HepG2 (cell line): ENCODE measurements around the gene HRH2. TPM values are rescaled to one million over a fixed set of nuclear protein-coding genes. Genes with fewer than 3 reads are reported as not detected.
A peak's percentile ranks its signal among the peaks of the same experiment; 100 is the strongest.

Experiments used
- ATAC-seq: fragments of 200-7000 bp; cut with Tn5 transposase; 3 replicates; pipeline ENCODE4 v1.9.1; 2020; ENCODE audit warnings: mild to moderate bottlenecking, moderate library complexity
- BruUV-seq: library from RNA; stranded (reverse); fragments of 400-500 nt; replicated peaks from 2 replicates; lab custom pipeline; 2021; lab: Mats Ljungman, UMichigan
- CTCF ChIA-PET: fragments of 300-600 bp; formaldehyde crosslinking; extraction: SDS; loops from one replicate; lab custom pipeline; 2021; ENCODE audit warnings: low total read pairs, inconsistent platforms, low intra/inter-chr PET ratio; lab: Yijun Ruan, JAX
- POLR2A ChIA-PET: fragments of 350-600 bp; sonication (Branson Sonifier 250); formaldehyde crosslinking; loops from one replicate; lab custom pipeline; 2020; ENCODE audit warnings: antibody characterized with exemption, inconsistent platforms; lab: Yijun Ruan, JAX
- DNase-seq: peaks from one replicate; pipeline ENCODE4 v3.0.0-alpha.2; 2015; ENCODE audit warnings: low spot score
- FAIRE-seq: peaks from 3 replicates; lab custom pipeline; 2011; peaks lifted over from hg19 to GRCh38; lab: Jason Lieb, UNC
- H2AFZ ChIP-seq: one replicate; pipeline ENCODE4 v1.6.1; 2011; ENCODE audit warnings: low read length, inconsistent platforms
- H3K27ac ChIP-seq: fragments of 300-600 bp; 3 replicates; pipeline ENCODE4 v1.8.0; 2011; ENCODE audit warnings: mixed run types, mild to moderate bottlenecking, mixed read lengths, low read length, inconsistent platforms; ENCODE audit not compliant: insufficient read depth; ENCODE audit errors: extremely low read length
- H3K27me3 ChIP-seq, 2 experiments: fragments of 200-600 bp in 1 of 2; 2 replicates in 1 of 2; 3 replicates in 1 of 2; pipeline versions ENCODE4 v1.6.0 to v1.8.0; 2011; ENCODE audit warnings: low read length in 2 of 2, mild to moderate bottlenecking in 2 of 2, moderate library complexity in 2 of 2, inconsistent platforms in 1 of 2; ENCODE audit not compliant: insufficient read depth in 2 of 2, control insufficient read depth in 1 of 2
- H3K36me3 ChIP-seq, 2 experiments: fragments of 200-600 bp in 1 of 2; replicated peaks in 1 of 2; 2 replicates in 1 of 2; 3 replicates in 1 of 2; pipeline versions ENCODE4 v1.5.1 to v1.8.0; 2011; ENCODE audit warnings: low read length in 2 of 2, inconsistent platforms in 1 of 2; ENCODE audit not compliant: insufficient read depth in 2 of 2, control insufficient read depth in 1 of 2
- H3K4me1 ChIP-seq: 2 replicates; pipeline ENCODE4 v1.5.1; 2012; ENCODE audit warnings: low read length, inconsistent platforms; ENCODE audit not compliant: insufficient read depth
- H3K4me2 ChIP-seq: 2 replicates; pipeline ENCODE4 v1.6.0; 2011; ENCODE audit warnings: low read depth, low read length, inconsistent platforms
- H3K4me3 ChIP-seq, 3 experiments: fragments of 200-600 bp in 1 of 3; sonication (generic), shearing (Covaris generic) in 1 of 3; replicated peaks in 1 of 3; 2 replicates each; pipeline ENCODE4 v1.5.1; 2011 to 2016; ENCODE audit warnings: low read length in 3 of 3, inconsistent platforms in 2 of 3, low read depth in 2 of 3, mild to moderate bottlenecking in 2 of 3, control low read depth in 1 of 3, mixed read lengths in 1 of 3; ENCODE audit not compliant: insufficient read depth in 1 of 3
- H3K79me2 ChIP-seq: one replicate; pipeline ENCODE4 v1.6.1; 2011; ENCODE audit warnings: low read length, inconsistent platforms; ENCODE audit not compliant: insufficient read depth
- H3K9ac ChIP-seq: 2 replicates; pipeline ENCODE4 v1.6.0; 2011; ENCODE audit warnings: mild to moderate bottlenecking, low read depth, low read length, inconsistent platforms; ENCODE audit not compliant: insufficient read depth
- H3K9me3 ChIP-seq: 2 replicates; pipeline ENCODE4 v1.5.1; 2012; ENCODE audit warnings: mild to moderate bottlenecking, low read length
- H4K20me1 ChIP-seq: 2 replicates; pipeline ENCODE4 v1.6.0; 2011; ENCODE audit warnings: inconsistent platforms, mild to moderate bottlenecking, low read length, moderate library complexity; ENCODE audit not compliant: insufficient read depth
- ADNP ChIP-seq: sonication (generic); formaldehyde crosslinking; IDR thresholded peaks from 2 replicates; pipeline ENCODE4 v1.4.0; 2020; ENCODE audit warnings: missing genetic modification reagents
- KMT2B ChIP-seq: IDR thresholded peaks from 2 replicates; pipeline ENCODE4 v1.6.1; 2016; ENCODE audit warnings: missing genetic modification reagents, missing compliant biosample characterization
- TRIM24 ChIP-seq: sonication (generic); formaldehyde crosslinking; IDR thresholded peaks from 2 replicates; pipeline ENCODE4 v1.8.0; 2022; ENCODE audit warnings: mild to moderate bottlenecking, missing genetic modification reagents
- ZNF317 ChIP-seq: sonication (generic); formaldehyde crosslinking; IDR thresholded peaks from 2 replicates; pipeline ENCODE4 v1.5.0; 2020; ENCODE audit warnings: mild to moderate bottlenecking, missing genetic modification reagents
- ZNF496 ChIP-seq: sonication (generic); formaldehyde crosslinking; IDR thresholded peaks from 2 replicates; pipeline ENCODE4 v1.8.1; 2023; ENCODE audit warnings: mild to moderate bottlenecking, moderate library complexity, missing genetic modification reagents; ENCODE audit not compliant: insufficient replicate concordance
- ZNF552 ChIP-seq: sonication (generic); formaldehyde crosslinking; IDR thresholded peaks from 2 replicates; pipeline ENCODE4 v1.9.0; 2022; ENCODE audit warnings: missing genetic modification reagents, mild to moderate bottlenecking, borderline replicate concordance
- ZNF629 ChIP-seq: sonication (generic); formaldehyde crosslinking; conservative IDR thresholded peaks from 2 replicates; pipeline ENCODE4 v1.5.0; 2020; ENCODE audit warnings: missing genetic modification reagents
- ZNF768 ChIP-seq: sonication (generic); formaldehyde crosslinking; IDR thresholded peaks from 2 replicates; pipeline ENCODE4 v1.4.0; 2020; ENCODE audit warnings: missing genetic modification reagents
- WGBS: methylation state at CpG from one replicate; pipeline ENCODE4 v1.1.6; 2017; ENCODE audit warnings: low lambda C conversion rate; 5-methylcytosine and 5-hydroxymethylcytosine counted together
- in situ Hi-C: cut with HindIII; loops from 2 replicates; pipeline ENCODE4 v1.10.0; 2017; ENCODE audit warnings: low pct_unique_long_range_greater_than_20kb; ENCODE audit not compliant: extremely low pct_ligation_motif_present
- intact Hi-C: fragments of 100-400 bp; cut with micrococcal nuclease; formaldehyde crosslinking; loops from one replicate; pipeline ENCODE4 v1.10.0; 2022; ENCODE audit not compliant: unreplicated experiment
- polyA plus RNA-seq, 8 experiments: library from polyadenylated mRNA; depleted of rRNA in 3 of 8; stranded (reverse) in 7 of 8; unstranded in 1 of 8; fragments of >200 nt; fragmentation: Illumina TruSeq in 4 of 8; extraction: Trizol in 4 of 8; gene quantifications; 2 replicates each; pipeline versions ENCODE4 v1.2.1 to v1.2.3, GENCODE V29; 2011 to 2016; ENCODE audit warnings: low read depth in 4 of 8, missing spikeins in 1 of 8, mixed read lengths in 1 of 8; ENCODE audit not compliant: insufficient read depth in 1 of 8
- total RNA-seq, 5 experiments: library from RNA; depleted of rRNA; stranded (reverse); fragments of >200 nt; fragmentation: Illumina TruSeq; extraction: Trizol; gene quantifications; 2 replicates each; pipeline ENCODE4 v1.2.3, GENCODE V29; 2016; ENCODE audit warnings: low read depth in 1 of 5

Gene HRH2
- total and polyA plus RNA-seq, 2 of the 13 experiments (the other 11 are each of a cell fraction or from before 2014, with no cell fraction given): not detected

DNA sequence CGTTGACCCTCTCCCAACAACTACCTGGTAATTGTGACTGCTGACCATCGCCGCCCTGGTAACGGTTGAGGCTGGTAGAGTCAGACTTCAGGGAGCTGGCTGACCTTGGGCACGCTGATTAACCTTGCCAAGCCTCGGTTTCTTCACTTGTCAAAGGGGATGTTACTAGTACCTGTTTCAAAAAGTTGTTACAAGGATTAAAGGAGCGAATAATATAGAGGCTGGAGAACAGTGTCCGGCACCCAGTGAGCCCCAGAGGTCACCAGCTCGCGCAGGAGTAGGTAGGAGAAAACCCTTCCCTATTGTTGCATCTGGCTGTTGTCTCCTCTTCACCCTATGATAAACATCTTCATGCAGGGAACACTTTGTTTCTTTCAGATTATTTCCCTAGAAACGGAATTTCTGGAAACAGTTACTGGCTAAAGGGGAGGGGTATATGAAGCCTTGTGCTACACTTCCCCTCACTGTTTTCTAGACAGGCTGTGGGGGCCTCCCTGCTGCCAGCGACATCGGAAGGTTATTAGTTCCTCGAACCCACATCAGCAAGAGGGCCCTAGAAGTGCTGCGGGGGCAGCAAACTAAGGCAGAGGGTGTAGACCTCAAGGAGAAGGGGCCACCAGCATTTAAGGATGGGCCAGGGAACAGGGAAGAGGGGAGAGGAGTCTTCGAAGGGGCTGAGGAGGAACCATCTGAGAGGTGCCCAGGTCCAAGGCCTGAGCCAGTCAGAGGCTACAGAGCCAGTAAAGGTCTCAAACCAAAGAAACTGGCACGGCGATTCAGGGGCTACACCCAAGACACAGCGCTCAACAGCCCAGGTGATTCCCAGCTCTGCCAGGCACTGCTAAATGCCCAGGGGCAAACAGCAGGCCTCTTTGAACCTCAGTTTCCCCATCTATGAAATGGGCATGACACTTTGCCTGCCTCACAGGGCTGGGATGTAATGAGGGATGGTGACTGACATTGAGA, 37.6 kb downstream of the HRH2 start:
- ChIA-PET CTCF (no interaction called here), POLR2A (no interaction called here)
- Histone ChIP-seq H3K9me3 (no peaks in the 10 kb centered on the region), H3K9ac (no peak overlapping the region), H3K27me3 (0 out of 5 replicates have a peak, but pooled peaks cover 0 to 9% of the 10 kb centered on the region in 2 experiments), H3K79me2 (no peaks in the 10 kb centered on the region), H3K4me1 (peaks cover 25% of the 10 kb centered on the region), H2AFZ (no peak overlapping the region), H3K36me3 (no peaks in the 10 kb centered on the region), H3K27ac (no peak overlapping the region), H3K4me3 (no peak overlapping the region)
- intact Hi-C loops: no loop called here
- DNase-seq: no peak
- WGBS: 77% methylated on average over 11 of the region's 19 CpGs
- BruUV-seq: no TSS peak
- TF ChIP-seq TRIM24 (CRISPR knock-in tag) (no peak), ZNF552 (CRISPR knock-in tag) (no peak), ADNP (CRISPR knock-in tag) (no peak), ZNF629 (CRISPR knock-in tag) (peak; percentile 72), ZNF496 (CRISPR knock-in tag) (no peak), ZNF768 (CRISPR knock-in tag) (no peak), KMT2B (CRISPR knock-in tag) (no peak), ZNF317 (CRISPR knock-in tag) (peak; percentile 81)
- TF ChIP-seq, all 625 proteins: peak for 2
- FAIRE-seq (no peak), ATAC-seq (no peak)
- in situ Hi-C loops: no loop called here
- Histone ChIP-seq H4K20me1 (no peaks in the 10 kb centered on the region), H3K4me2 (peak overlapping the region; percentile 16; the same call in 1 of the 2 replicates)
